GM11168 (cell line): ENCODE measurements around the gene KLF7.

Source experiments
- in situ Hi-C: fragments of 300-500 bp; cut with MboI; formaldehyde crosslinking; loops from one replicate; pipeline ENCODE4 v1.12.0; 2022; ENCODE audit warnings: low sequenced_read_pairs; ENCODE audit not compliant: unreplicated experiment

Gene KLF7

DNA sequence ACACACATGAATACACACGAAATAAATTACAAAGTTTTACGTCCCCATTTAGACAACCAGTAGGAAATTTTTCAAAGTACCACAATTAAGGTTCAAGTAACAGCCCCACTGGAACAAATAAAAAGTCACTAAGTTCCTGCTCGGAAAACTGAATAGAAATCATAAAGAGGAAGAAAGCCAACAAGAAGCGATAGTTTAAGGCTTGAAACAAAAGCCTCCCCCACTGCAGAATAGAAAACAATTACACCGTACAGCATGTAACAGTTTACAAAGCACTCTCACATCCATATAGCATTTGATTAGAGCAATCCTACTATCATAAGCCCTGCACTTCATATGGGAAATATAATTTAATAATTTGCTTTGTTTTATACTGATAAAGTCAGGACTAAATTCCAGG is 15.5 kb downstream of the KLF7 start:
- in situ Hi-C loops: no loop called here

DNA sequence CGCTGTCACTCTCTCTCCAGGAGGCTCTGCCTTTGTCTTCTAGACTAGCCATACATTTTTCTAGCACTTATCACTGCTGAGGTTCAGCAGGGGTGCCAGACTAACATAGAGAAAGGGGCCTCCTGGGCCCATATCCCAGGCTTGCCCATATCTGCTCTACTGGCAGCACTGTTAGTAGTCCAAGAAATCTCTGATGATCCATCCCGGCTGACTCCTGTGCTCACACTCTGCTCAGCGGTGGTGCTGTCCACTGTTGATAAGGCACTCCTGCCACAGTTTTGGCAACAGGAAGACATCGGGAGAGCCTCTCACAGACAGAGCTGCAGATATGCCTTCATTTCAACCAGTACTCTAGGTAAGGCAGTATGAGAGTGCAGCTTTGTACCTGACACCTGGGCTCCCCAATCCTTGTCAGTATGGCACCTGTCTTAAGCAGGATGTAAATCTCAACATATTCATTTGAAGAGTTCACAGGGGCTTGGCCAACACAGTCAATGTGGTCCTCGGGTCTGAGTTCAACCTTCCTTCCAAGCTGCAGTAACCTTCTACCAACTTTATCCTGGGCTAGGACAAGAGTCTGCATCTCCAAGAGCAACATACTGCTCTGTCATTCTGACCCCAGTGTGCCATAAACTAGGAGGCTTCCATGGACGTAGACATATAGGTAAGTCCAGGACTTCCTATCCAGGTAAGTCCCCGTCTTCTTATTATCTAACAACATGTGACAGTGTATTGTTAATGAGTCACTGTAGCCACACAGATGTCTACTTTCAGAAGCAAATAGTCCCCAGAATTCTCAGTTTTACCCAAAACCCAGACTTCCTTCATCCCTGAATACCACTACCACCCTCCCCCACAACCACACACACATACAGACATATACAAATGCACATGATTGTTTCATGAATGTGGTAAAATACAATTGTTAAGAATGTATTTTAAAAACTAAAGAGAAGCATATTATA is 16.2 kb downstream of the KLF7 start:
- in situ Hi-C loops: no loop called here

DNA sequence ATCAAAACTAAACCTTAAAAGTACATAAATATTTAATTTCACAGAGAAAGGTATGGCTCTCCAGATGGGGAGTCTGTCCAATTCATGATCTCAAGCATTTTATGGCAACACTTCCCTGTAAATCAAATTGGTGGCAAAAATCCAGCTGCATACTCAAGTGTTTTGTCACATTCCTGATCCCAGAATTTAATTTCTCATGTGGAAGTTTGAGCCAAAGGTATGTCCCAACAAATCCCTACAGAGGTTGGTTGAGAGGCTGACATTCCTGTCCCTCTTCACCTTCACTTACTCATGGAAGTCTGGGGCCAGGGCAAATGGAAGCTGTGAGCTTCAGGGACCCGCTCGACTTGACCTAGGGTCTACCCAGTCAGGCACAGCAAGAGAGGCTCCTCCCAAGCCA is 17.7 kb downstream of the KLF7 start:
- in situ Hi-C loops: no loop called here

DNA sequence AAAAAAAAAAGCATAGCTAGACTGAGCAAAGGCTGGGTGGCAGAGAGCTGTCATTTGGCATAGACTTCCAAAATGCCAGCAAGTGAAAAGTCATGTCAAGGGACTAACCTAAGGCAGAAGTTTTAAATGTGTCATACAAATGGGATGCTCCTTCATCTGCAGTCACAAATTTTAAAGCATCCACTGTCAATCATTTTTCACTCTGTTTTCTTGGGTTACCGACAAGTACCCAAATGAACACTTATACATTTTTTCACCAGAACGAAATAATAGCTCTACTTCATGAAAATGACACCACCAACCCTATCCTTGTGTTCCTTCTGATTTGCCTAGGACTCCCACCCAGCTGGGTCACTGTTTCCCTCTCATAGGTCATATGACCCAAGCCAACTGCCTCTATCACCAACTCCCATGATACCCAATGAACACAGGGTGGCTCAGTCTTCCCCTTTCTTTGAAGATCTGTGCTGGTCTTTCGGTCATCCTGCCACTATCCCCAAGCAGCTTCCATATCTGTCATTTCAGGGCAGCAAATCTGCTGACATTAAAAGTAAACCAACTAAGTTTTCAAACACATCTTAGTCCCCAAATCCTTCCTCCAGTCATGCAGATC is 21.5 kb downstream of the KLF7 start:
- in situ Hi-C loops: no loop called here

DNA sequence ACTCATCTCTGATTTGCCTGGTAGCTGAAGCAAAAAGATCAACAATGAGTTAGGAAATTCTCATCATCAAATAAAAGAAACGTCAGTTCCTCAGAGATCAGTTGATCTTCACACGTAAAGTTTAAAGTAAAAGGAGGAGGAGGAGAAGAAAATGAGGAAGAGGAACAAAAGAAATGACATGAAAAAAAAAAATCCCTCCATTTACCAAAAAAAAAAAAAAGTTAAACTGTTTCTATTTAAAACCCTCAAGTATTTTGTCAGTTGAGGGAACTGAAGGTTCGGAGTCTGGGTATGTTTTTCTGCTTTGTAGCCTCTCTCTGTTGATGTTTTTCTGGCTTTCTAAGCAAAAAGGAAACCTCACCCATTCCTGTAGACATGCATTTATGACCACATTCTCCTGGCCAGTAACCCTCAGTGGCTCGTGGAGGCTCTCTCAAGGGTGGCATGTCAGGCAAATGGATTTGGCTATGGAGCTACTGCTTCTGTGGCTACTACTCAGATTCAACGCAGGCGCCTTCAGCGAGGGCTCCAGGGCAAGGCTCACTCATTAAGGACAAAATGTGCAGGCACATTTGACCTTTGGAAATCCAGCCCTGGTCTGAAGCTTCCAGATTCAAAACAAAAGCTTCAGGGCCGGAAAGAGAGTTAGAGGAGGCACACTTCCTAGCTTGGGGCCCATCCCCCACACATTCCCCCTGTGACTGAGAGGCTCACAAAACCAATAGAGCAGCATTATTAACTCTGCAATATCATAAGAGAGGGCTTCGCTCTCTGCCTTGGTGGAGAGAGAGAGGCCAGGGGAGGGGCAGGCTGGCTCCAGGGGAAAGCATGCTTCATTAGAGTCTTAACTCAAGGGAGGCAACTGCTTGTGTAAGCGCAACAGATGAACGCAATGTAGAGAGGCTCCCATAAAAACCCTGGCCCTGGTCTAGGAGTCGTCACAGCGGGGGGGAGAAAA is 22.3 kb downstream of the KLF7 start:
- in situ Hi-C loops: no loop called here

DNA sequence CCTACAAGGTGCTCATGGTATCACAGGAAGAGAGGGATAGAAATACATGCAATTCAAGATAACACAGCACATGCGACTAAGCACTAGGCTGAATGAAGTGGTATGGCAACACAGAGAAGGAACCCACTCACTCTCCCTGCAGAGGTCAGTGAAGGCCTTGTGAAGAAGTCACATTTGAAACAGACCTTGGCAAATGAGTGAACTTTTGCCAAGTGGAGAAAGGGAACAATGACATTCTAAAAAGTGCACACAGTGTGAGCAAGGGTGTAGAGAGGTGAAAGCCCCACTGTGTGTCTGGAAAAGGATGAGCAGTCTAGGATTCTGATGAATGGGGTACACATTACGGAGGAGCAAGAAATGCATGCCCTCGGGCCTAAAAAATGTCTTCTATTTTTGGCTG is 23.3 kb downstream of the KLF7 start:
- in situ Hi-C loops: no loop called here

DNA sequence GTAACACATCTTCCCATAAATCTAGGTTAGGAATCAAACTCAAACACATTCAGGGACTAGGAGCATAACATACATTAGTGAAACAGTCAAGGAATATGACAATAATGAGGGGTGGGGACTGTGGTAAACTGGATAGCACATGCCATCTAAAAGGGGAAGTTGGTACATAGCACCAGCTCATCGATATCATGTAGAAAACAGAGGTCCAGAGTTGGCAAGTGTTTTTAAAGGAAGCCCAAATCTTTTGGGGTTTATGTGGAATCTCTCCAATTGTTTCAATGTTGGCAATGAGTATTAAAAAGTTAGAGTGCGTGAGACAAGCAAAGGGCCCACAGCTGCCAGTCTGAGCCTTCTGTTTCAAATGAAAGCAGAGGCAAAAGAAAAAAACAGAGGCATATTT is 24.4 kb downstream of the KLF7 start:
- in situ Hi-C loops: no loop called here

DNA sequence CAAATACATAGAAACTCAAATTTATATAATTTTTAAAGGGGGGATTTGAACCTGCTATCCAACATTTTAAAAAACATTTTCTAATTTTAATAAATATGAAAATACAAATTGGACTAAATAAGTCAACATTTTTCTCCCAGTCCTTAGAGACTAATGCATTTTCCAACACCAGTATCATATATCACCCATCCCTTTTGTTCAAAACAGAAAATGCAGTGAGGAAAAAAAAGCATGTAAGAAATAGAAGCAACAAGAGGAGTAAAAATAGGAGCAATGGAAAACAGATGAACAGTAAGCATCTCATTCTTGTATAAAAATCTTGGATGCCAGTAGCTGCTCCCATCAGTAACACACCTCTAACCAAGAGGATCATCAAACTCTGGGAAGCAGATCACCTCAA is 25.5 kb downstream of the KLF7 start:
- in situ Hi-C loops: no loop called here

DNA sequence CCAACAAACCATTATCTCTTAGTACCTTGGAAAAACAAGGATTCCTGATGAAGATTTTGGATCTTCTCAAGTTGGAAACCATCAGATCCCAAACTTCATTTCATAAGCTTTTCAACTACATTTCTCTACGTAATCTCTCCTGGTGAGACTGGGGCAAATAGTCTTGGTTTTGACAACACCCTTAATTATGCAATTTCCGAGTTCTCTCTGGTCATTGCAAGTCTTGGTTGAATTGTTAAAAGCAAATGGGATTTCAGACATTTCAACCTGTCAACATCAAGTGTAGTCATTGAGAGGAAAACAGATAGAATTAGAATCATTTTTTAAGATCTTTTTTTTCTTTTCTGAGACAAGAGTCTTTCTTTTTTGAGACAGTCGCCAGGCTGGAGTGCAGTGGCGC is 26.2 kb downstream of the KLF7 start:
- in situ Hi-C loops: no loop called here

DNA sequence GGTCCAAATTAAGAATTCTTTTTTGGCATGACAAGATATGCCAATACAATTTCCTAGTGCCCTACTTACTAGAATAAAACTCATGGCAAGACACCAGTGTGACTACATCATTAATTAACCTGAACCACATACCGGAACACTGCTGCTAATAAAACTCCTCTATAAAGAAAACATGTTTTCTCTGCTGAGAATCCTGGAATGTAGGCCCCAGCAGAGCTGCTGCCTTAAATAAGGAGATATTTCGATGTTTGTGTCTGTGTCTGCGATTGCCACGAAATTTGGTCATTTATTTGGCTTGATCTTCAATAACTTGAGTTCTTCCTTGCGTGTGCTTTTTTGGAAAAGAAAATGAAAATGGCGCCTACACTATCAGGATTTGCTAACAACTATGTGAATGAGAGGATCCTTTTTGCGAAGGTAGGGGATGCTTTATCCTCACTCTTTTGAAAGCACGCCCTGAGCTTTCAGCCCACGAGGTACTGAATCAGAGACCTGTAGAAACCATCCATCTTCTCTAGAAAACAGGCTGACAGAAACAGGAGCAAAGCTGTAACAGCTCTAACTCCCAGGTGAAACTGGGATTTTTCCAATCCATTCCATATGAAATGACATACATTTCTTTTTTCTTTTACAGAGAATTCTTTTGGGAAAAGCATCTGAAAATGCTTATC is 27.0 kb downstream of the KLF7 start:
- in situ Hi-C loops: no loop called here

DNA sequence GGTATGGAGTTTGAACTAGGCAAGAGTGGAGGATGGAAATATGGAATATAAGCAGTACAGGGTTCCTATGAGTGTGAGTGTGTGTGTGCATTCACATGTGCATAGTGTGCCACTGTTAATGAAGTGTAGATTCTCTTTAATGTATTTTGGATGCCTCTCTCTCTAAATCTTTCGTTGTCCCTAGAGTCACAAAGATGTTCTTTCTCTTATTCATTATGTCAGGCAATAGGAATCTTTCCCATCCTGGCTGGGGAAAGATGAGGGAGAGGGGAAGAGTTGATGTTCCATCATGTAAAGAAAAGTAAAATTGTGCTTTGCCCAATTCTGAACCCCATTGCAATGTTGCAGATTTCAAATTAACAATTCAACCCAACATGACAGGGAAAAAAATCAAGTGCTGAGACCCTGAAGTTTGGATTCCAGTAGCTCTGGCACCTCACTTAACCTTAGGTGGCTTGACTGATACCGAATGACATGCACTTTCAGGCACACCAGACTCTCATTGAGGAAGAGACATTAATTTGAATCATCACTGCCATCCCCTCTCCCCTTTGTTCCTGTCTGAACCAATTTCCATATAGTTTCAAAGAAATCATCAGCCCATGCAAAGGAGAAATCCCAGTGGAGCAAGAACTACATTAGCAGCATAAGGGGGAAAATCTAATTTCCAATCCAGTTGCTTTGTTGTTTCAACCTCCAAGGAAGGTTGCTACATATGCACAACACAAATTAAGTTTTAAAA is 28.0 kb downstream of the KLF7 start:
- in situ Hi-C loops: no loop called here

DNA sequence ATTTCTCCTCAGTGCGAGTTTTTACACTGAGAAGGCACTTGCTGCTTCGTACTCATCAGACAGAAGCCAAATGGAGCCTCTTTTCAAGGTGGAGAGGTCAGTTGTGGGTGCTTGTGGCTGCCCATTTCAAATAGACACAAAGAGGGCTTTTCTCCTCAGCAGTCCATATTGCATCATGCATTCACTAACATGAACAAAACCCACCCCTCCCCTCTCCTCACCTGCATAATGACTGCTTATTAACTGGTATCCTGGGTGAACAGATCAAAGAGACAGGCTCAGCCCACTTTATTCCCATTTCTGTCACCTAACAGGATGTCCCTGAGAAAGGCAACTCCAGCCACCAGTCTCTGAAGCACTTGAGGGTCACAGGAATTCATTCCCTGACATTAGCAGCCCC is 28.9 kb downstream of the KLF7 start:
- in situ Hi-C loops: no loop called here

DNA sequence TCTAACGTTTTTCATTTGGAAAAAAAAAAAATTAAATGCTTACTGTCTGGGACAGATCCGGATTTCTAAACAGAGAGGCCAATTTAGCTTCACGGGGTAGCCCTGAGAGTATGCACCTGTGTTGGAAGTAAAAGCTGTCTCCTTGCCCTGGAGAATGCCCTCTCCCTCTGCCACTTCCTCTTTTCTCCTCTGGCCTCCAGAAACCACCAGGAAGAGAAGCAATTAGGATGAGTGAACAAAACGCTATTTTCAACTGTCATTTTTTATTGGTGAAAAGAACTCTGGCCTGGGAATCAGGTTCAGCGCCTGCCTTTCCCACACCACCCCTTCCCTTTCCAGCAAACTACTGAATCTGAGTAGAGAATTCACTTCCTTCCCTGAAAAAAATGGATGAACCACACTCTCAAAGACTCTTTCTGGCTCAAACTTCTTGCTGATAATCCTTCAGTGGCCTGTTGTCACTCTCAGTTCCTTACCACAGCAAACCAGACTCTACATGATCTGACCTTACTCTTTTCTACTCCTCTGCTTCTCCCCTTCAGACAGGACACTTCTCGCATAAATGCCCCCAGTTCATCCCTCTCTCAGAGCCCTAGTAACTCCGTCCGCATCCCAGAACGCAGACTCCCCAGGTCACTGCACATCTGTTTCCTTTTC is 29.8 kb downstream of the KLF7 start:
- in situ Hi-C loops: no loop called here

DNA sequence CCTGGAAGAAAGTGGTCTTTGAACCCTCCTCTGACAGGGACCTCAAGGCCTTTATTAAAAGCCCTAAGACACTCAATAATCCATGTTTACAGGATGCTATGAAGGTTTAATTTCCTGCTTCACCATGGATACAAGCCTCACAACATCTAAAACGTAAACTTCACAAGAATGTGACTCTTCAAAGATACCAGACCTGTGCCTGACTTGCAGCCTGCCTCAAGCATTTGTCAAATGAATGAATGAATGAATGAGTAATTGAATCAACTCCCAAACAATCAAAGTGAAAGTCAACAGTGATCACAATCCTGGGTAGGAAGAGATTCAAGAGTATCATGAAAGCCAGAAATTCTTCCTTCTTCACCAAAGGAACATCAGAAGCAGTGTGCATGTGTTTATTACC is 30.4 kb downstream of the KLF7 start:
- in situ Hi-C loops: no loop called here

DNA sequence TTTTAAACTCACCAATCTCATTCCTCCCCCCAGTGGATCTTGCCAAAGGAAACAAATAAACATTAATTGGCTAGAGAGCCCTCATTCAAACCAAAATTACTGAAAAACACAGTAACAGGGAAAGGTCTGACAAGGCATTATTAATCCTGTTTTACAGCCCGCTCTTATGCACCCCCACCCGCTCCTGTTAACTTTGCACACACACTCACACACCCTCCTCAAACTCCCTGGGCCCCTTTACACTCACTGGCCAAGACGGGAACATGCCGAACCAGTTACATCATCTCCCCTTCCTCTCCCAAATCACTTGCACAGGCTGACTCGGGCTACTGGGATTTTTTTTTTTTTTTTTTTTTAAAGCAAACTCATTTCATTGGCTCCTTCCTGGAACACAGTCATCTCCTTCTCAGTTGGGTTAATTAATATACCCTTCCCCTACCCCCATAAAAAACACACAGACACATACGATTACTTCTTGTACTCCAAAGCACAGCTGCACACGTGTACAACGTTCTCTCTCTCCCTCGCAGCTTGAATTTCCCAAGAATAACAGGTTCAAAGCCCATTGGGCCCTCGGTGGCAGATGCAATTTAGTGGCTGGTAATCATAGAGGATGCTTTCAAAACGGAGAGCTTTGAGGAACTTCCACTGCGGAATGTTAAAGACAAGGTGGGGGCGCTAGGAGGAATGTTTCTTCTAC is 31.8 kb downstream of the KLF7 start:
- in situ Hi-C loops: no loop called here

DNA sequence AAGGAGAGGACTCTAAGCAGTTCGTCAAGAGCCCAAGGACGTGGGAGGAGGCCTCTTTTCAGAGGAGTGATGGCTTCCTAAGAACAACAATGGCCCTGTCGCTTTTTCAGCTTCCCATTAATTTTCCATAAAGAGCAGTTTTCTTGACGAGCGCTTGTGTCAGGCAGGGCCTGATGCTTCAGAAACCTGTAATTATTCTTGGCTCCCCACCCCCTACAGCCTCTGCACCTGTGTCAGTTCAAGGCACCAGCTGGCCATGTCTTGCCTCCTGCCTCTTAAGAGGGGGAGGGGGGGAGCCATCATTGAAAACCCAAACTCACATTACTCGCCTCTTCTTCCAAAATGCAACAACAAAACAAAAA is 32.3 kb downstream of the KLF7 start:
- in situ Hi-C loops: no loop called here

DNA sequence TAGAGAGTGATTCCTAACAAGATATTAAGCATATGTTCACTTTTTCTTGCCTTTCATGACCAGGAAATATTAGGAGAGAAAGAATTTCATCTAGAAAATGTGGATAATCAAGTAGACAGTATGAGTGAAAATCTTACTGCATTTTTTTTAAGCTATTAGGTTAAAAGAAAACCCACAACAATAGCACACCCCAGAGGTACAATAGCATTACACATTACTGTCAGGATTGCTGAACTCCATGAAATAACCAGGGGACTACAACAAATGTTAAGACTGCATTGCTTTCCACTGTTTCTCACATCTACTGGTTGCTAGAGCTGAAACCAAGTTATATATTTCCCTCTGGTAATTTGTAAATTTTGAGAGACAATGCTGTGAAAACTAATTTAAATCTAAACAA is 33.7 kb downstream of the KLF7 start:
- in situ Hi-C loops: no loop called here

DNA sequence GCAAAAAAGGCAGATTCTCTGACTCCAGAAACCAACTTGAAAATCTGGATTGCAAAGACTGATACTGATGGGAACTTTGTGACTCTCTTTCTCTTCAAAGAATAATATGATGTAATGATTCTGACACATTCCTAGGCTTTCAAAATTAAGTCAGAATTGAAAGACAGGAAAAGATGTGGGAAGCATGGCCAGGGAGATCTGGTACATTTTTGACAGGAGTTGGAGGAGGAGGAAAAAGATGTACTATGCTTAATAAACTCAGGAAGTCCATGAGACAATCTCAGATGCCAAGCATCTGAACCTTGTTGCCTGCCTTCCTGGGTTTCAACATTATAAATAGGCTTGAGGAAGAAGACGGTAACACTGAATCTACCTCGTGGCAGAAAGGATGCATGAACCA is 34.2 kb downstream of the KLF7 start:
- in situ Hi-C loops: no loop called here
